Bronchial epithelial cell (primary cell): ENCODE results near the gene C19orf85. TPM values are rescaled to one million over a fixed set of nuclear protein-coding genes. Genes with fewer than 3 reads are reported as not detected.
A peak's percentile ranks its signal among the peaks of the same experiment; 100 is the strongest.

ENCODE experiments used
- DNase-seq: peaks from one replicate; pipeline ENCODE4 v3.0.0-alpha.2; 2010; ENCODE audit warnings: low read depth
- FAIRE-seq: peaks from 2 replicates; lab custom pipeline; 2011; peaks lifted over from hg19 to GRCh38; lab: Jason Lieb, UNC
- H3K27me3 ChIP-seq: 2 replicates; pipeline ENCODE4 v1.5.1; 2011; ENCODE audit warnings: low read length; ENCODE audit not compliant: control insufficient read depth, insufficient read depth
- H3K36me3 ChIP-seq: 2 replicates; pipeline ENCODE4 v1.5.1; 2011; ENCODE audit warnings: low read length; ENCODE audit not compliant: control insufficient read depth, insufficient read depth
- H3K4me3 ChIP-seq: 2 replicates; pipeline ENCODE4 v1.5.1; 2011; ENCODE audit warnings: mild to moderate bottlenecking, low read depth, low read length, control low read depth
- CTCF ChIP-seq: IDR thresholded peaks from 2 replicates; pipeline ENCODE4 v1.5.1; 2011; ENCODE audit warnings: mild to moderate bottlenecking, moderate library complexity, low read length, control low read depth, inconsistent platforms; ENCODE audit not compliant: insufficient read depth, severe bottlenecking
- total RNA-seq: library from RNA; depleted of rRNA; stranded (reverse); fragments of >200 nt; gene quantifications from 2 replicates; pipeline ENCODE4 v1.2.1, GENCODE V29; 2014

C19orf85 gene
- total RNA-seq, 1 donor from 2014 or later: not detected

GRCh38 chr19:55486971-55487923 is 22.7 kb upstream of the C19orf85 start:
- H3K36me3 ChIP-seq: peaks cover 6% of the 10 kb centered on the region
- DNase-seq (peak; percentile 66), FAIRE-seq (peak; percentile 36)
- peaks cover 4% of the 10 kb centered on the region for H3K27me3 ChIP-seq
- TF ChIP-seq CTCF: no peak
- no peak overlapping the region for H3K4me3 ChIP-seq

- Histone ChIP-seq H3K36me3 (peaks cover 6% of the 10 kb centered on the region), H3K27me3 (peaks cover 2% of the 10 kb centered on the region), H3K4me3 (no peak overlapping the region)
- no peak for FAIRE-seq
- DNase-seq: no peak
- no peak for TF ChIP-seq CTCF
These were observed 21.8 kb upstream of the C19orf85 start for GRCh38 chr19:55486043-55486970.

- peak overlapping the region; percentile 75 for H3K4me3 ChIP-seq
- FAIRE-seq: no peak
- TF ChIP-seq CTCF: no peak
- DNase-seq: no peak
- peaks cover 2% of the 10 kb centered on the region for H3K27me3 ChIP-seq
- peaks cover 6% of the 10 kb centered on the region for H3K36me3 ChIP-seq
These were observed 21.0 kb upstream of the C19orf85 start for GRCh38 chr19:55485439-55486011.

GRCh38 chr19:55484593-55485438 is 20.3 kb upstream of the C19orf85 start, which contains the start of gene NAT14:
Gene NAT14, plus strand, starts transcription at chr19:55485188. Its CDS starts 521 bp downstream, at chr19:55485709.
- H3K36me3 ChIP-seq: peaks cover 6% of the 10 kb centered on the region
- FAIRE-seq (no peak), DNase-seq (no peak)
- peaks cover 2% of the 10 kb centered on the region for H3K27me3 ChIP-seq
- H3K4me3 ChIP-seq: peak within 1 kb of the TSS; percentile 75
- no peak for TF ChIP-seq CTCF
